AG04449 (cell line): Measurements from ENCODE around the gene WDSUB1.

Experiments used
- CTCF ChIA-PET: fragments of 350-600 bp; formaldehyde crosslinking; extraction: SDS; loops from one replicate; lab custom pipeline; 2021; ENCODE audit warnings: antibody characterized with exemption; lab: Yijun Ruan, JAX
- POLR2A ChIA-PET: fragments of 400-600, 350-600 bp; formaldehyde crosslinking; extraction: SDS; loops from one replicate; lab custom pipeline; 2020; ENCODE audit warnings: antibody characterized with exemption, inconsistent platforms; lab: Yijun Ruan, JAX
- DNase-seq: peaks from one replicate; pipeline ENCODE4 v3.0.0-alpha.2; 2010; ENCODE audit warnings: low read depth, low spot score
- H3K4me3 ChIP-seq: 2 replicates; pipeline ENCODE4 v1.5.1; 2011; ENCODE audit warnings: low read depth, mild to moderate bottlenecking, control low read depth, low read length
- TF ChIP-seq, protein P1 (sequence below): IDR thresholded peaks from one replicate; pipeline ENCODE4 v1.5.1; 2011; ENCODE audit warnings: mild to moderate bottlenecking, moderate library complexity, low read length, control low read depth, inconsistent platforms; ENCODE audit not compliant: insufficient read depth; ENCODE audit errors: missing control alignments

Gene WDSUB1

DNA sequence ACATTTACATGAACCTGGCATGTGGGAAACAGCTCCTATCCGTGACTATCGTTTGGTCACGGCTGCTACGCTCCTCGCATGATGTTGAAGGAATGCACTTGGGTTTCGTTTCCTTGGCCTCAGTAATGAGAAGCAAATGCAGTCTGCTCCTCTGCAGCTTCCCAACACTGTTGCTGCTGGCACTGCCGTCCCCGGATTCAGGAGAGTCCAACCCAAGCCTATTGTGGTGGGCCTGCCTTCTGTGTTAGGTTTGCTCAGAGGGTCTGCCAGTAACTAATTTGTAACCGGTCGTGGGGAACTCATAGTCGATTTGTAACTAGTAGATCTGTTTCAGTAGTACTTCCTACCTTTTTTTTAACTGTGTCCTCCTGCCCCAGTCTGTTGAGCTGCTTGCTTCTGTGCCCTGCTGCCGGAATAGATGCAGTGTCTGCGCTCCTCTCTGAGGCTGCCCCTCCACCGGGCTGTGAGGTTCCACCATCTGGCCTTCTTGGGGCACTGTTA, 58.4 kb downstream of the WDSUB1 start:
- ChIA-PET CTCF (interaction anchor here (0.8 to 2.1 kb wide), 5 partner anchors 11 to 488 kb away, joined by 3 to 5 read pairs (median 3); no protein-coding TSS in a partner anchor), POLR2A (interaction anchor here (0.6 to 0.9 kb wide), 3 partner anchors 10 to 261 kb away, joined by 3 read pairs; no protein-coding TSS in a partner anchor)
- peak; percentile 67 for DNase-seq
- peak overlapping the region; percentile 21 for H3K4me3 ChIP-seq
- TF ChIP-seq, protein P1, sequence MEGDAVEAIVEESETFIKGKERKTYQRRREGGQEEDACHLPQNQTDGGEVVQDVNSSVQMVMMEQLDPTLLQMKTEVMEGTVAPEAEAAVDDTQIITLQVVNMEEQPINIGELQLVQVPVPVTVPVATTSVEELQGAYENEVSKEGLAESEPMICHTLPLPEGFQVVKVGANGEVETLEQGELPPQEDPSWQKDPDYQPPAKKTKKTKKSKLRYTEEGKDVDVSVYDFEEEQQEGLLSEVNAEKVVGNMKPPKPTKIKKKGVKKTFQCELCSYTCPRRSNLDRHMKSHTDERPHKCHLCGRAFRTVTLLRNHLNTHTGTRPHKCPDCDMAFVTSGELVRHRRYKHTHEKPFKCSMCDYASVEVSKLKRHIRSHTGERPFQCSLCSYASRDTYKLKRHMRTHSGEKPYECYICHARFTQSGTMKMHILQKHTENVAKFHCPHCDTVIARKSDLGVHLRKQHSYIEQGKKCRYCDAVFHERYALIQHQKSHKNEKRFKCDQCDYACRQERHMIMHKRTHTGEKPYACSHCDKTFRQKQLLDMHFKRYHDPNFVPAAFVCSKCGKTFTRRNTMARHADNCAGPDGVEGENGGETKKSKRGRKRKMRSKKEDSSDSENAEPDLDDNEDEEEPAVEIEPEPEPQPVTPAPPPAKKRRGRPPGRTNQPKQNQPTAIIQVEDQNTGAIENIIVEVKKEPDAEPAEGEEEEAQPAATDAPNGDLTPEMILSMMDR, result no peak

DNA sequence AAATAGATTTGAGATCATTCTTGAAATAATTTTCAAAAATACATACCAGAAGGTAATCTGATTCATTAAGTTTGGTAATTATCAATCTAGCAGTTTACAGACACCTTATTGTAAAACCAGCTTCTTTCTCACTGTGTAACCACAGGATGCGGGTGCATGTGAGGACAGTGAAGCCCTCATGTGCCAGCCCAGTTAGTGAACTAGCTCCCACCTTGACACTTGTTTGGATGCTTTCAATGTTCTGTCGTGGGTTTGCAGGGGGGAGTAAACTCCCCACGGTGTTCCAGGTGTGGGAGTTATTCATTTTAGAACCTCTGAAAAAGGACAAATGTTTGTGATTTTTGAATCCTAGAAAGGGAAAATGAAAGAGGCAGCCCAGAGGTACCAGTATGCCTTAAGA, 59.0 kb downstream of the WDSUB1 start:
- H3K4me3 ChIP-seq, result no peak overlapping the region
- ChIA-PET CTCF (interaction anchor here (1.0 to 2.1 kb wide), 4 partner anchors 10 to 109 kb away, joined by 3 to 5 read pairs (median 4); no protein-coding TSS in a partner anchor), POLR2A (interaction anchor here (0.9 kb wide), 1 partner anchor 10 kb away, joined by 3 read pairs; no protein-coding TSS in a partner anchor)
- TF ChIP-seq, protein P1, result no peak
- DNase-seq, result no peak

DNA sequence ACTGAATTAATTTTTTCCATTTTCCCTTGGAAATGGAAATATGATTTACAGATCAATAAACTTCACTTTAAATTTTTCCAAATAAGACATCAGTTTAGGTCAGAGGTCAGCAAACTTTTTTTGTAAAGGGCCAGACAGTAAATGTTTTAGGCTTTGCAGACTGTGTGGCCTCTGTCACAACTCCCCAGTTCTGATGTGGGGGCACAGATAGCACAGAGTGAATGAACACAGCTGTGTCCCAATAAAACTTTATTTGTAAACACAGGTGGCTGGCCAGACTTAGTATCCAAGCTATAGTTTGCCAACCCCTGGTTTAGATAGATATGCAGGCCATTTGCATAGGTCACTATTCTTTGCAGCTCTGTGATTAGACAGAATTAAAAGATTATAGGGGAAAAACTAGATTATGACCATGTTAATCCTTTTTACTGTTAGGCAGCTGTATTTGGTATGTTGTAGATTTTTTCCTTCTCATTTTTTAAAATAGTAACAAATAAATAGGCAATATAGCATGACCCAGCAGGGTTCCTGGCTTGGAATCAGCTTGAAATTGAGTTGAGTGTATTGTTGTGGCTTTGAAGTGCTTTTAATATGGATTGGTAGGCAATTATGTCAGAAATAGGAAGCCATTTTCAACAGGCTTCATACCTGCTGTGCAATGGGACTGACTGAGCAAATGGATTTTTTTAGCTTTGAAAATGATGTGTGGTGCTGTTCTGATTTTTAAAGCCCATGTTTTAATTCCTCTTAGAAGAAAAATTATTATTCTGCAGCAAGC, 59.7 kb downstream of the WDSUB1 start:
- CTCF ChIA-PET, result interaction anchor here (0.6 to 2.1 kb wide), 4 partner anchors 9 to 390 kb away, joined by 3 to 5 read pairs (median 4); no protein-coding TSS in a partner anchor
- POLR2A ChIA-PET, result no interaction called here
- TF ChIP-seq, protein P1, result no peak
- no peak for DNase-seq
- no peak overlapping the region for H3K4me3 ChIP-seq

DNA sequence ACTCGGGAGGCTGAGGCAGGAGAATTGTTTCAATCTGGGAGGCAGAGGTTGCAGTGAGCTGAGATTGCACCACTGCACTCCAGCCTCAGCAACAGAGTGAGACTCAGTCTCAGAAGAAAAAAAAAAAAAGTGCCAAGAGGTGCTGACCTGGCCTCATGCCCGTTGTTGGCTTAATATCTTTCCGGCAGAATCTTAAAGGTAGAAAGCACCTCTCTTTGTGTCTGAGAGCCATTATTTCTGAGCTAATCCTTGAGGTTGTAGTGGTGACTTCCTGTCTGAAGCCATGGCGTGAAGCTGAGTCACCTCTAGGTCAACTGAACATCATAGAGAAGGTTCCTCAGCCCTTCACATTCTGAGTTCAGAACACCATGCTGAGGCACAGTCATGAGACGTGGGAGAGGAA, 60.4 kb downstream of the WDSUB1 start:
- no peak for DNase-seq
- ChIA-PET POLR2A (no interaction called here), CTCF (interaction anchor here (0.6 kb wide), 1 partner anchor 389 kb away, joined by 3 read pairs; no protein-coding TSS in a partner anchor)
- H3K4me3 ChIP-seq, result no peak overlapping the region
- TF ChIP-seq, protein P1, result no peak

DNA sequence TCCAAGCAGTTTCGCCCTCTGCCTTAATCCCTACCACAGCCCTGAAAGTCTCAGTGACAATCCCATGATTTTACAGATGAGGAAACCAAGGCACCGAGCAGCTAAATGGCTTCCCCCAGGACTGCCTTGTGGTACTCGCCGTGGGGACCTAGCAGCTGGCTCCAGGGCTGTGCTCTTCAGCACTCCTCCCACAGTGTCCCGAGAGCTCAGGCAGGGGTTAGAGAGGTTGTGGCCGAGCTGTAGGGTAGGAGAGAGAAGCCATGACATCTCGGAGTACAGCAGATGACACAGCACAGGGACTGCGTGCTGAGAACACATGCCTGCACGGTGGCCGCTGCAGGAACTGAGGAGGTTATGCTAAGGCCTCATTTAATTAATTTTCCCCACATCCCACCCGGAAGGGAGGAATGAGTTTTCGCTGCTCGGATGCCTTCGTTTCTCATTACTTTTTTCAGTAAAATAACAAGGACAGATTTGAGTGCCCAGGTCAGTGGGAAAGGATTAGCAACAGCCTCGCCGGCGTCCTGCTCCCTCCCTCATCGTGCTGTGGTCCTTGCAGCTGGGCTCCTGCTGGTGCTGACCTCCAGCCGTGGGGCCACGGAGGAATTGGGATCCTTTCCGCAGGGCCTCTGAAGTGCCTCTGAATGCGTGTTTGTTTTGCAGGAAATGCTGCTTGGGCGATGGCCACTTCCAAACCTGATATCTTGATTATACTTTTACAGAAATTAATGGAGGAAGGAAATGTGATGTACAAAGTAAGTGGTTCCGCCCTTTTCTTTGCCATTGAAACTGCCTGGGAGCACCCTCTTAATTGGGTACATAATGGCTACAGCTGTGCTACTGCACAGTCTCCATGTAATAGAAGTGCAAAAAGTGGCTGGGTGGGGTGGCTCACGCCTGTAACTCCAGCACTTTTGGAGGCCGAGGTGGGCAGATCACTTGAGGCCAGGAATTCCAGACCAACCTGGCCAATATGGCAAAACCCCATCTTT, 61.2 kb downstream of the WDSUB1 start:
- H3K4me3 ChIP-seq, result no peak overlapping the region
- CTCF ChIA-PET, result no interaction called here
- no peak for DNase-seq
- TF ChIP-seq, protein P1, result no peak
- POLR2A ChIA-PET, result no interaction called here
